ENCODE results near the gene OR9A4. TPM values are rescaled to one million over a fixed set of nuclear protein-coding genes. Genes with fewer than 3 reads are reported as not detected.
"Not testable (repeated sequence)": the region's sequence is repeated elsewhere in the genome, so short reads cannot be mapped to it uniquely, and the experiment has no call there.

OR9A4 gene
- total and polyA plus RNA-seq, 4 donors: 0.11 to 0.30 TPM; not detected in 2

DNA sequence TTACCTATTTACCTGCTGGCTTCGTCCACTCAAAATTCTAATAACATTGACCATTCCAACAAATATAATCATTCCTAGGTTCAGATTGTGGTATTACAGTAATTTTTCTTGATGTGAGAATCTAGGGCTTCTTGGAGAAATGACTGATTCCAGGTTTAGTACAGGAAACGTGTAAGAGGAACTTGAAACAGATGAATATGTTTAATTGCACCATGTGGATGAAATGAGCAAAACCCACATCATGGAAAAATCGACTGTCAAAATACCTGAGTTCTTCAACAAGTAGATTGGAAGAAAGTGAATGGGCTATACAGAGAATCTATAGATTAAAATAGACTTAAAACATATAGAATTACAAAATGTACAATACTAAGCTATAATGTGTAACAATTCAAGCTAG lies 24.9 kb upstream of the OR9A4 start:
- no peak for DNase-seq (ENCODE audit: low read depth in 4 of 6, low spot score in 6 of 6)
- Histone ChIP-seq H3K27ac (ENCODE audit: low read depth, low read length) (no peak overlapping the region), H3K36me3 (ENCODE audit: control insufficient read depth, insufficient read depth, low read length) (no peaks in the 10 kb centered on the region), H3K27me3 (ENCODE audit: control insufficient read depth, insufficient read depth, low read length) (no peaks in the 10 kb centered on the region), H3K4me1 (ENCODE audit: control insufficient read depth, insufficient read depth, low read length) (no peaks in the 10 kb centered on the region), H3K9me3 (ENCODE audit: control insufficient read depth, insufficient read depth, low read length) (no peaks in the 10 kb centered on the region), H3K4me3 (ENCODE audit: low read depth, low read length) (no peak overlapping the region)
- no CpG with 5 or more reads among the region's 3 CpGs for WGBS (ENCODE audit: insufficient coverage)

GRCh38 chr7:141899366-141899765 lies 16.8 kb upstream of the OR9A4 start:
- H3K36me3 ChIP-seq (ENCODE audit: control insufficient read depth, insufficient read depth, low read length); H3K27ac ChIP-seq (ENCODE audit: low read depth, low read length); H3K4me1 ChIP-seq (ENCODE audit: control insufficient read depth, insufficient read depth, low read length); H3K27me3 ChIP-seq (ENCODE audit: control insufficient read depth, insufficient read depth, low read length); DNase-seq (ENCODE audit: low read depth in 4 of 6, low spot score in 6 of 6); H3K9me3 ChIP-seq (ENCODE audit: control insufficient read depth, insufficient read depth, low read length); H3K4me3 ChIP-seq (ENCODE audit: low read depth, low read length): not testable (repeated sequence)
- WGBS (ENCODE audit: insufficient coverage): no CpG with 5 or more reads among the region's 3 CpGs

DNA sequence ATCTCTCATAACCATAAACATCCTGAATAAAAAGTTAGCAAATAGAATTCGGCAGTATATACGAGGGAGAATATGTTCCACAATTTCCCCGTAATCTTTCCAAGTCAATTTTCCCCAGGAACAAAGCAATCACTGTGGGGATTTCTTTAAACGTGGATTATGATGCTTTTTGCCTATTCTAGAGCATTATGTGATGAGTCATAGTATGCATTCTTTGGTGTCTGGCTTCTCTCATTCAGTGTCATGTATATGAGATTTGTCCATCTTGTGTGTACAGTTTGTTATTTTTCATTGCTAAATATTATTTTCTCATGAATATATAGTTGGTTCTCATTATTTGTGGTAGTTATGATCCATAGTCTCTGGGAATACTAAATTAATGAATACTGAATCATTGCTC lies 9.9 kb upstream of the OR9A4 start:
- no peak overlapping the region for H3K4me3 ChIP-seq (ENCODE audit: low read depth, low read length)
- H3K27ac ChIP-seq (ENCODE audit: low read depth, low read length): no peak overlapping the region
- no peaks in the 10 kb centered on the region for H3K36me3 ChIP-seq (ENCODE audit: control insufficient read depth, insufficient read depth, low read length)
- H3K9me3 ChIP-seq (ENCODE audit: control insufficient read depth, insufficient read depth, low read length): no peaks in the 10 kb centered on the region
- DNase-seq (ENCODE audit: low read depth in 4 of 6, low spot score in 6 of 6): no peak
- H3K27me3 ChIP-seq (ENCODE audit: control insufficient read depth, insufficient read depth, low read length): no peaks in the 10 kb centered on the region
- H3K4me1 ChIP-seq (ENCODE audit: control insufficient read depth, insufficient read depth, low read length): no peaks in the 10 kb centered on the region
- WGBS (ENCODE audit: insufficient coverage): no CpG with 5 or more reads among the region's 4 CpGs

DNA sequence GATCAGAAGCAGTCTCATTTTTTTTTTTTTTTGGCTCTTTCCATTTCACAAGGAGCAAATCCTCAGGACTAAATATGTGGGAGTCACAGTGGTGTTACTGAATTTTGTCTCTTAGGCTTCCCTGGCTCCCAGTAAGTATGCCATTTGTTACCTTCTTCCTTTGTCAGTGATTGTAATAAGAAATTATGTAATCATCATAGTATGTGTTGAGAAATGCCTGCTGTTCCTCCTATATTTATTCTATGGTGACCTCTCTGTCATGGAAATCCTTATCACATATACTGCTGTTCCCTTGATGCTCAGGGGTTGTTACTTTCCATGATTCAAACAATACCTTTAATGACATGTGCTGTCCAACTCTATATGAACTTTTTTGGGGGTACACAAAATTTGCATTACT lies 4.8 kb upstream of the OR9A4 start:
- Histone ChIP-seq H3K4me1 (ENCODE audit: control insufficient read depth, insufficient read depth, low read length) (no peaks in the 10 kb centered on the region), H3K36me3 (ENCODE audit: control insufficient read depth, insufficient read depth, low read length) (no peaks in the 10 kb centered on the region), H3K27ac (ENCODE audit: low read depth, low read length) (no peak overlapping the region), H3K9me3 (ENCODE audit: control insufficient read depth, insufficient read depth, low read length) (no peaks in the 10 kb centered on the region), H3K4me3 (ENCODE audit: low read depth, low read length) (no peak overlapping the region), H3K27me3 (ENCODE audit: control insufficient read depth, insufficient read depth, low read length) (no peaks in the 10 kb centered on the region)
- no peak for DNase-seq (ENCODE audit: low read depth in 4 of 6, low spot score in 6 of 6)

DNA sequence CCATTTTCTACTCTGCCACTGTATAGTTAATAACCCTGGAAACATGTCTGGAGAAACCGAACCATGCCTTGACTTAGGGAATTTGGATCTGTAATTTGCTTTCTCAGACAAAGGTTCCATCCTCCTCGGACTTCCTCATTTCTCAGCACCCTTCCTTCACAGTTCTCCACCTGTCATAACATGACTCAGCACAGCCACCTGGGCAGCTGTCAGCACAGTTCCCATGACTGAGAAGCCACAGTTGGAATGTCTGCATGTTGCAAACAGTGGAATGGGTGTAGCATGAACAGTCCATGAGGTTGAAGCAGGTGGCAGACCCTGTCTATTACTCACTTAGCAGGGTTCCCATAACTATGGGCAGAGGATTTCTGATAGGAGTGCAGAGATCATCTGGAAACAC lies 634 bp upstream of the OR9A4 start:
- H3K27ac ChIP-seq (ENCODE audit: low read depth, low read length): no peak overlapping the region
- no peaks in the 10 kb centered on the region for H3K27me3 ChIP-seq (ENCODE audit: control insufficient read depth, insufficient read depth, low read length)
- H3K4me1 ChIP-seq (ENCODE audit: control insufficient read depth, insufficient read depth, low read length): no peaks in the 10 kb centered on the region
- H3K36me3 ChIP-seq (ENCODE audit: control insufficient read depth, insufficient read depth, low read length): no peaks in the 10 kb centered on the region
- H3K4me3 ChIP-seq (ENCODE audit: low read depth, low read length): no peak overlapping the region
- H3K9me3 ChIP-seq (ENCODE audit: control insufficient read depth, insufficient read depth, low read length): no peaks in the 10 kb centered on the region
- WGBS (ENCODE audit: insufficient coverage): 83% methylated on average over 1 of the region's 2 CpGs
- no peak for DNase-seq (ENCODE audit: low read depth in 4 of 6, low spot score in 6 of 6)

- no peaks in the 10 kb centered on the region for H3K27me3 ChIP-seq (ENCODE audit: control insufficient read depth, insufficient read depth, low read length)
- no peaks in the 10 kb centered on the region for H3K36me3 ChIP-seq (ENCODE audit: control insufficient read depth, insufficient read depth, low read length)
- H3K27ac ChIP-seq (ENCODE audit: low read depth, low read length): no peak overlapping the region
- DNase-seq (ENCODE audit: low read depth in 4 of 6, low spot score in 6 of 6): no peak
- no peaks in the 10 kb centered on the region for H3K4me1 ChIP-seq (ENCODE audit: control insufficient read depth, insufficient read depth, low read length)
- 100% methylated on average over 1 of the region's 1 CpG for WGBS (ENCODE audit: insufficient coverage)
- H3K9me3 ChIP-seq (ENCODE audit: control insufficient read depth, insufficient read depth, low read length): no peaks in the 10 kb centered on the region
- H3K4me3 ChIP-seq (ENCODE audit: low read depth, low read length): no peak overlapping the region
Measured at GRCh38 chr7:141920281-141920680, 4.1 kb downstream of the OR9A4 start.

DNA sequence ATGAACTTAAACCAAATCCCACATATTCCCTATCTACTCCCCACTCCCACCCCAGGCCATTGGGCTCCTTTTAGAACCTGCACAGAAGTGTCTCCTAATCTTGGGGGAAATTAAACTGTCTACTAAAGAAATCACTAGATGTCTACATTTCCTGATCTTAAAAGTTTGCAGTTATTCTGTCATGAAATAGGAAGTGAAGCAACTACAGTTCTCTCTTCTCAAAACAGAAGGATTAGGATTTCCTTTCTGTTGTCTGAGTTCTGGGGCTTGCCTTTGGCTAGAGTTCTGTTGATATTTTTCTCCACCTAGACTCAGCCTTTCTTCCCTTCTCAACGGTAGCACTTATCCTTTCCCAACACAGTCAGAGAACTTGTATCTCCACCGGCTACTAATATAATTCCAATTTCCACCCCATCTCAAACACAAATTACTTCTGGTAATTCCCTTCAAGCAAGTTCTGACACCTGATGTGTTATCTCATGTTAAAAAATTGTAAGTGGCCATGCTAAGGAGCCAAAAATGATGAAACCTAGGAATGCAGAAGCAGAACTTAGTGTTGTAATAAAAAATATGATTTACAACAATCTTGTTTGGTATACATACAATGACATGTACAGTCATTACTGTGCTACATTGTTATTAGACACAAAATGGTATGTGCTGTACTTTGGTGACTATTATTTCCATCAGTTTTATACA lies 12.1 kb downstream of the OR9A4 start:
- no peaks in the 10 kb centered on the region for H3K36me3 ChIP-seq (ENCODE audit: control insufficient read depth, insufficient read depth, low read length)
- no peak for DNase-seq (ENCODE audit: low read depth in 4 of 6, low spot score in 6 of 6)
- 60% methylated on average over 1 of the region's 2 CpGs for WGBS (ENCODE audit: insufficient coverage)
- H3K9me3 ChIP-seq (ENCODE audit: control insufficient read depth, insufficient read depth, low read length): no peaks in the 10 kb centered on the region
- no peaks in the 10 kb centered on the region for H3K27me3 ChIP-seq (ENCODE audit: control insufficient read depth, insufficient read depth, low read length)
- H3K4me1 ChIP-seq (ENCODE audit: control insufficient read depth, insufficient read depth, low read length): no peaks in the 10 kb centered on the region
- H3K27ac ChIP-seq (ENCODE audit: low read depth, low read length): no peak overlapping the region
- no peak overlapping the region for H3K4me3 ChIP-seq (ENCODE audit: low read depth, low read length)

DNA sequence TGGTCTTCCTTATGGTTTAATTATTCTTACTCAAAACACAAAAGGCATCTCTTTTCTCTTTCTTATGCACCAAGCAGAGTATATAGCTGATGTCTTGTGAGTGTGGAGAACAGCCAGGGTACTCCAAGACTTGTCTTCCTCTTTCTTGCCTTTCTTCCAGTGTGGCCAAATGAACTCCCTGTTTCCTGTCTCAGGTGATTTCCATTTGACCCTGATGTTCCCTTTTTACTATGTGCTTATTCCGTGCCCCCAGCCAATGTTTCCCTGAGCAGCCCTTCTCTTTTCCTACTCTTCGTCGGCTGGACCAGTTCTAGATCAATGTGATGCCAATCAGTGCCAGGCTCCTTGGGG lies 12.6 kb downstream of the OR9A4 start:
- Histone ChIP-seq H3K27ac (ENCODE audit: low read depth, low read length) (no peak overlapping the region), H3K36me3 (ENCODE audit: control insufficient read depth, insufficient read depth, low read length) (no peaks in the 10 kb centered on the region), H3K27me3 (ENCODE audit: control insufficient read depth, insufficient read depth, low read length) (no peaks in the 10 kb centered on the region), H3K4me1 (ENCODE audit: control insufficient read depth, insufficient read depth, low read length) (no peaks in the 10 kb centered on the region), H3K4me3 (ENCODE audit: low read depth, low read length) (no peak overlapping the region), H3K9me3 (ENCODE audit: control insufficient read depth, insufficient read depth, low read length) (no peaks in the 10 kb centered on the region)
- no CpG with 5 or more reads among the region's 3 CpGs for WGBS (ENCODE audit: insufficient coverage)
- no peak for DNase-seq (ENCODE audit: low read depth in 4 of 6, low spot score in 6 of 6)

- Histone ChIP-seq H3K4me1 (ENCODE audit: control insufficient read depth, insufficient read depth, low read length) (no peaks in the 10 kb centered on the region), H3K27ac (ENCODE audit: low read depth, low read length) (no peak overlapping the region), H3K9me3 (ENCODE audit: control insufficient read depth, insufficient read depth, low read length) (no peaks in the 10 kb centered on the region), H3K4me3 (ENCODE audit: low read depth, low read length) (no peak overlapping the region), H3K27me3 (ENCODE audit: control insufficient read depth, insufficient read depth, low read length) (no peaks in the 10 kb centered on the region), H3K36me3 (ENCODE audit: control insufficient read depth, insufficient read depth, low read length) (no peaks in the 10 kb centered on the region)
- 82% methylated on average over 5 of the region's 5 CpGs for WGBS (ENCODE audit: insufficient coverage)
- DNase-seq (ENCODE audit: low read depth in 4 of 6, low spot score in 6 of 6): no peak
Measured at GRCh38 chr7:141930211-141930610, 14.0 kb downstream of the OR9A4 start.

DNA sequence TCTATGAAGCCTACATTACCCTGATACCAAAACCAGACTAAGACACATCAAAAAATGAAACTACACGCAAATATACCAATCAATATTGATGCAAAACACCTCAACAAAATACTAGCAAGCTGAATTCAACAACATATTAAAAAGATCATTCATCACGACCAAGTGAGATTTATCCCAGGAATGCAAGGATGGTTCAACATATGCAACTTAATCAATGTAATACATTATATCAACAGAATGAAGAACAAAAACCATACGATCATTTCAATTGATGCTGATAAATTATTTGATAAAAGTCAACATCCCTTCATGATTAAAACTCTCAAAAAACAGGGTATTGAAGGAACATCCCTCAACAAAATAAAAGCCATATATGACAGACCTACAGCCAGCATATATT lies 24.9 kb downstream of the OR9A4 start:
- no CpG with 5 or more reads among the region's 3 CpGs for WGBS (ENCODE audit: insufficient coverage)
- Histone ChIP-seq H3K4me1 (ENCODE audit: control insufficient read depth, insufficient read depth, low read length) (no peaks in the 10 kb centered on the region), H3K27ac (ENCODE audit: low read depth, low read length) (no peak overlapping the region), H3K9me3 (ENCODE audit: control insufficient read depth, insufficient read depth, low read length) (peaks cover 3% of the 10 kb centered on the region), H3K27me3 (ENCODE audit: control insufficient read depth, insufficient read depth, low read length) (no peaks in the 10 kb centered on the region), H3K36me3 (ENCODE audit: control insufficient read depth, insufficient read depth, low read length) (no peaks in the 10 kb centered on the region), H3K4me3 (ENCODE audit: low read depth, low read length) (no peak overlapping the region)
- no peak for DNase-seq (ENCODE audit: low read depth in 4 of 6, low spot score in 6 of 6)

Data from spinal cord (tissue), 10 donors.